Duodenal mucosa (tissue), 2 donors: ENCODE measurements around the gene MYOF.

Experiments used
- H3K27ac ChIP-seq: one replicate; pipeline ENCODE4 v1.7.0; 2013; ENCODE audit warnings: low read depth, low read length
- H3K27me3 ChIP-seq, 2 donors: one replicate each; pipeline ENCODE4 v1.7.0; 2013; ENCODE audit warnings: low read length in 2 of 2, control low read depth in 1 of 2; ENCODE audit not compliant: insufficient read depth in 2 of 2, control insufficient read depth in 1 of 2
- H3K36me3 ChIP-seq, 2 donors: one replicate each; pipeline ENCODE4 v1.7.0; 2013; ENCODE audit warnings: low read length in 2 of 2, control low read depth in 1 of 2; ENCODE audit not compliant: insufficient read depth in 2 of 2, control insufficient read depth in 1 of 2
- H3K4me1 ChIP-seq, 2 donors: one replicate each; pipeline ENCODE4 v1.7.0; 2013; ENCODE audit warnings: low read length in 2 of 2, control low read depth in 1 of 2; ENCODE audit not compliant: insufficient read depth in 2 of 2, control insufficient read depth in 1 of 2
- H3K4me3 ChIP-seq, 2 donors: one replicate each; pipeline ENCODE4 v1.7.0; 2013; ENCODE audit warnings: low read length in 2 of 2, low read depth in 1 of 2
- H3K9ac ChIP-seq, 2 donors: one replicate each; pipeline ENCODE4 v1.7.0; 2013; ENCODE audit warnings: low read length in 2 of 2, low read depth in 1 of 2
- H3K9me3 ChIP-seq, 2 donors: one replicate each; pipeline ENCODE4 v1.7.0; 2013; ENCODE audit warnings: low read length in 2 of 2, control low read depth in 1 of 2; ENCODE audit not compliant: control insufficient read depth in 1 of 2

MYOF gene

DNA sequence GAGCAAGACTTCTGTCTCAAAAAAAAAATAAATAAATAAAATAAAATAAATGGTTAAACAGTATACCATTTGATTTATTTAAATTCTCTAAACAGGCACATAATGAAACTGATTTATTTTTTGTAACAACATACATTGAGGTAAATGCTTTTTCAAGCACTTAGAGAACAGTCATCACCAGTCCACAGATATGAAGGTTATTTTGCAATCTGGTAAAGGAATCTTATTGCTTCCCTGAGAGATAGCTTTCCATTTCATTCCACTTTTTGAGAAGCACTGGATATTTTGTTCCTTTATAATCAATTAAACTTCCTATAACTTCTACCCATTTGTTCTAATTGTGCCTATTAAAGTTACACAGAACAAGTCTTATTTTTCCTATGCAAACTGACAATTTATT lies 19.5 kb upstream of the MYOF start:
- Histone ChIP-seq H3K27me3 (no peaks in the 10 kb centered on the region), H3K27ac (no peak overlapping the region), H3K4me3 (no peak overlapping the region), H3K9me3 (no peaks in the 10 kb centered on the region), H3K9ac (no peak overlapping the region), H3K4me1 (peaks cover 5 to 8% of the 10 kb centered on the region in 2 donors), H3K36me3 (no peaks in the 10 kb centered on the region)

DNA sequence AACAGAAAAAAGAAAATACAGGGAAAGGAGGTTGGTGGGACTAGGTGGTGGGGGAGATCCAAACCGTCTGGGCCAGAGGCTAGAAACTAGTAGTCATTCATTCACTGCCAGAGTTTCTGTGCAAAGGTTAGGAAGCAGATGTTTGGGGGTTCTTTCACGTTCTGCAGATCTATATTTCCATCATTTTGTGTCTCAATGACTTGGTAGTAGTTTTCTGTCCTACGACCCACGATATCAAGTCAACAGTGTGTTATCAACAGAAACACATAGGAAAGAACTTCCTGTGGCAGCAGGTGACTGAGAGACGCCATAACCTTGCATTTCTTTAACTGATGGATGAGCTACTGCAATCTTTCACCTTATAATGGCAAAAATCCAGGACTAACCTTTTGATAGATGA lies 16.0 kb upstream of the MYOF start:
- Histone ChIP-seq H3K9ac (no peak overlapping the region), H3K9me3 (no peaks in the 10 kb centered on the region), H3K4me1 (peaks cover 9 to 11% of the 10 kb centered on the region in 2 donors), H3K27ac (no peak overlapping the region), H3K27me3 (no peaks in the 10 kb centered on the region), H3K4me3 (no peak overlapping the region), H3K36me3 (no peaks in the 10 kb centered on the region)

DNA sequence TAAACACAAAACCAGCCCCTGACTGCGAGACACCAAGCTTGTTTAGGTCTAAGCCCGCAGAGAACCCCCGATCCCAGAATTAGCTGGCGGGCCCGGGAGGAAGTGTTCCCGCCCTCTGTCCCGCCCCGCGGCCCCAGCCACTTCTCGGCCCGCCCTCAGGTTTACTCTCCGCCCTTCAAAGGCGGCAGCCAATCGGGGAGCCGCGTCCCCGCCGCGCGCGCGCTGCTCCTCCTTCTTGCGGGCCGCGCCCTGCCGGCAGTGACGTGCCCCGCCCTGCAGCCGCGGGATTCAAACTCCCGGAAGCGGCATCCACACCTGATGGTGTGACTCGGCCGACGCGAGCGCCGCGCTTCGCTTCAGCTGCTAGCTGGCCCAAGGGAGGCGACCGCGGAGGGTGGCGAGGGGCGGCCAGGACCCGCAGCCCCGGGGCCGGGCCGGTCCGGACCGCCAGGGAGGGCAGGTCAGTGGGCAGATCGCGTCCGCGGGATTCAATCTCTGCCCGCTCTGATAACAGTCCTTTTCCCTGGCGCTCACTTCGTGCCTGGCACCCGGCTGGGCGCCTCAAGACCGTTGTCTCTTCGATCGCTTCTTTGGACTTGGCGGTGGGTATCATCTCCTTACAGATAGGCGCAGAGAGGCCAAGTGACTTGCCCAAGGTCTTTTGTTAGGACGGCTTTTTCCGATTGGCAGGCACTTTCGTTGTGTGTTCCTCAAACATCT lies 14.3 kb upstream of the MYOF start, which contains the start of gene CEP55:
Gene CEP55, plus strand, starts transcription at position 291 of the 720 bp plus-strand sequence. CDS start 3,440 bp downstream, outside the sequence.
- Histone ChIP-seq H3K4me3 (peak within 1 kb of the TSS; percentile 88 to 95), H3K4me1 (peaks cover 9 to 11% of the 10 kb centered on the region in 2 donors), H3K27ac (no peak within 1 kb of the TSS), H3K27me3 (no peaks in the 10 kb centered on the region), H3K36me3 (no peaks in the 10 kb centered on the region), H3K9me3 (no peaks in the 10 kb centered on the region), H3K9ac (peak within 1 kb of the TSS; percentile 56 to 76)

DNA sequence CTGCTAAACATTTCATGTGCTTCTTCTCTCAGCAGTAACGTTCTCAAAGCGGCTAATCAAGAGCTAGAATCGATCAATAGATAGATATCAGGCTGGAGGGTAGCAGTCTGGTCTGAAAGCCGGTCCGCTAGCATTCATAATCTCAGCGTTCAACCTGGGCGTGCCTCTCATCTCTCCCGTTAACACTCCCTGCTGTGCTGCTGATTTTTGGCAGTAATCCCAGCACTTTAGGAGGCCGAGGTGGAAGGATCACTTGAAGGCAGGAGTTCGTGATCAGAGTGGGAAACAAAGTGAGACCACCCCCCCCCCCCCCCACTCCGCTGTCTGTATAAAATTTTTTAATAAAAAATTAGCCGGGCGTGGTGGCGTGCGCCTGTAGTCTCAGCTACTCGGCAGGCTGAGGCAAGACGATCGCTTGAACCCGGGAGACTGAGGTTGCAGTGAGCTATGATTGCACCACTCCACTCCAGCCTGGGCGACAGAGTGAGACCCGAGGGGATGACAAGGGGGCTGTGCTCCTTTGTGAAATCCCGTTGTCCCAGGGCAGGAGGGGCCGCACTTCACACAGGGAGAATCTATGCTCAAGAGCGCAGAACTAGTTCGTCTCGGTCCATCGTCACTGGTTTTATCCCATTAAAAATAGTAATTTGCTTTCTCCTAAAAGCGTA lies 13.7 kb upstream of the MYOF start:
- no peaks in the 10 kb centered on the region for H3K36me3 ChIP-seq
- H3K9ac ChIP-seq: peak overlapping the region; percentile 56 to 76
- H3K4me1 ChIP-seq: peaks cover 9 to 11% of the 10 kb centered on the region in 2 donors
- H3K4me3 ChIP-seq: peak overlapping the region; percentile 88 to 95
- H3K27ac ChIP-seq: no peak overlapping the region
- H3K27me3 ChIP-seq: no peaks in the 10 kb centered on the region
- H3K9me3 ChIP-seq: no peaks in the 10 kb centered on the region

DNA sequence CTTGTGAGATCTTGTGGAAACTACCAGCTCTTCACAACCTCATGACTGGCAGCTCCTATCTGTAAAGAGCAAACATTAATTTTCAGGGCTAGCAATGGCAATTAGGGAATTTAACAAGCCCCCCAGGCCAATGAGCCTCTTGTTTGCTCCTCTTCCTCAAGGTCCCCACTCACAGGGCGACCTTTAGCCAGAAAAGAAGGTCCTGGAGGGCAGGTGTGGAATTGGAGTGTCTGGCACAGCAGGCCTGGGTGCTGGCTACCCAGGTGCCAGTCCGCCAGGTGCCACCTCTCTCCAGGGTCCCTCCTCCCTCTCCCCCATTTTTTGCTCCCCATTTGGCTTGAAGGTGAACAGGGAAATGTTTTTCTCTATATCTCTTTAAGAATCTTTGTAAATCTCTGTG lies 12.4 kb upstream of the MYOF start:
- H3K4me1 ChIP-seq: peaks cover 9 to 11% of the 10 kb centered on the region in 2 donors
- H3K27ac ChIP-seq: no peak overlapping the region
- no peaks in the 10 kb centered on the region for H3K9me3 ChIP-seq
- H3K4me3 ChIP-seq: no peak overlapping the region
- H3K27me3 ChIP-seq: no peaks in the 10 kb centered on the region
- H3K36me3 ChIP-seq: no peaks in the 10 kb centered on the region
- H3K9ac ChIP-seq: no peak overlapping the region

DNA sequence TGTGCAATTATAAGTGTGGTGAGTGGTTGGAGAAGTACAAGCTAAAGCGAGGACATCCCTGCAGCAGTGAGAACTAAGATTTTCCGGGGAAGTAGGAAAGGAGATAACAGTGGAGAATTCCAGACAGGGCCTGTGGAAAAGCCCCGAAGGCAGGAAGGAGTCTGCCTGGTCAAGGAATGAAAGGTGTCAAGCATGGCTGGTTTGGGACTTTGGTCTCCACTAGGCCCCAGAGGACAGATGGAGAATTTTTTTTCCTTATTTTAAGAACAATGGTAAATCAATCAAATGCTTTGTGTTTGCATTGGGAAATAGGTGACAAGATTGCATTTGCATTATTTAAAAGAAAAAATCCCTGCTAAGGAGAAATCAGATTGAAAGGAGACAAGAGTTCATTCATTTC lies 11.0 kb upstream of the MYOF start:
- Histone ChIP-seq H3K9me3 (no peaks in the 10 kb centered on the region), H3K9ac (no peak overlapping the region), H3K27me3 (no peaks in the 10 kb centered on the region), H3K27ac (no peak overlapping the region), H3K36me3 (no peaks in the 10 kb centered on the region), H3K4me1 (peaks cover 7 to 11% of the 10 kb centered on the region in 2 donors), H3K4me3 (no peak overlapping the region)

DNA sequence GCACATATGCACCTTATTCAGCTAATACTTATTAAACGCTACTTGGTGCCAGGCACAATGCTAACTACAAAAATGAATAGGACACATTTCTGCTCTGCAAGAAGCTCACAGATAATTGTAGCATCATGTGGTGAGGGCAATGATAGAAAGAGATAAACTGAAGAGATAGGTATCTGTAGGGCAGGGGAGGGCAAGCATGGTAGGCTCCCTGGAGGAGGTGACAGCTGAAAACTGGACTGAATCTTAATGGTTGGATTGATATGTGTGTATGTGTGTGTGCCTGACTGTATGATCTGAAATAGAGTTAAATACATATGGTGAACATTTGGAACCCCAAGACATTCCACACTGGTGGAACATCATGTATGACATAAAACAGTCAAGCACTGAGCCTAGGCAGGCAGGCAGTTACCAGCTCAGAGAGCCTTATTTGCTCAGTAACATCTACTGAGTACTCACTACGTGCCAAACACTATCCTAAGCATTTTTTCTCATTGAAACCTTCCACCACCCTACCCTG lies 9.5 kb upstream of the MYOF start:
- Histone ChIP-seq H3K27ac (no peak overlapping the region), H3K36me3 (no peaks in the 10 kb centered on the region), H3K4me3 (no peak overlapping the region), H3K9ac (no peak overlapping the region), H3K4me1 (peaks cover 5 to 6% of the 10 kb centered on the region in 2 donors), H3K27me3 (no peaks in the 10 kb centered on the region), H3K9me3 (no peaks in the 10 kb centered on the region)

DNA sequence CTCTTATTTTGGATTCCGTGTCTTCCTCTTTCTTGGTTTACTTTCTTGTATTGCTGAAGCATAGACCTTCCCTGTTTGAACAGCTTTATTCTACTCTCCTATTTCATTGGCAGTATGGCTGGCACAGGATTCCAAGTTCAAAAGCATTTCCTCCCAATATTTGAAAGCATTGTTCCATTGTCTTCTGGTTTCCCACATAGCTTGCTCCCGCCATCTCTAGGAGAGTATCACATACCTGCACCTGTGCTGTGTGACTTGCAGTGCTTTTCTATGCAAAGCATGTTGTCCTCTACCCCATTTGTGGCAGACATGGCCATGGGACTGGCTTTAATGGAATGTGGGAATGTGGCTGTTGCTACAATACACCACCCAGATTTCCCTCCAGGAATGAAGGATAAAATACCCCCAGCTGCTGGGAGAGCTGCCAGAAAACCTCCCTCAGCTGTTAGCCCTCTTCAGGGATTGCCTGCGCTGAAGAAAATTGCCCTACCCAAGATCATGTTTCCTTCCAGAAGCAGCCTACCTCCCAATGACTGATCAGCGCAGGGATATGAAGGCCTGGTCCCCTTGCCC lies 6.9 kb upstream of the MYOF start:
- Histone ChIP-seq H3K36me3 (no peaks in the 10 kb centered on the region), H3K9ac (no peak overlapping the region), H3K27me3 (no peaks in the 10 kb centered on the region), H3K4me1 (no peaks in the 10 kb centered on the region), H3K27ac (no peak overlapping the region), H3K9me3 (no peaks in the 10 kb centered on the region), H3K4me3 (no peak overlapping the region)

DNA sequence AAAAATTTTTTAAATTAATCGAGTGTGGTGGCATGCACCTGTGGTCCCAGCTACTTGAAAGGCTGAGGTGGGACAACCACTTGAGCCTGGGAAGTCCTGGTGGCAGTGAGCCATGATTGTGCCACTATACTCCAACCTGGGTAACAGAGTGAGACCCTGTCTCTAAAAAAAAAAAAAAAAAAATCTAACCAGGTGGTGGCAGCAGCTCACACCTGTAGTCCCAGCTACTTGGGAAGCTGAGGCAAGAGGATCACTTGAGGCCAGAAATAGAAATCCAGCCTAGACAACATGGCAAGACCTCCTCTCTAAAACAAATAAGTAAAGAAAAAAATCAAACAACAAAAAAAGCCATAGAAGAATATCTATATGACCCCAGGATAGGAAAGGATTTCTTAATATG lies 3.6 kb upstream of the MYOF start:
- Histone ChIP-seq H3K9ac (no peak overlapping the region), H3K9me3 (no peaks in the 10 kb centered on the region), H3K4me3 (no peak overlapping the region), H3K27me3 (no peaks in the 10 kb centered on the region), H3K27ac (no peak overlapping the region), H3K4me1 (peaks cover 0 to 5% of the 10 kb centered on the region in 2 donors), H3K36me3 (no peaks in the 10 kb centered on the region)

DNA sequence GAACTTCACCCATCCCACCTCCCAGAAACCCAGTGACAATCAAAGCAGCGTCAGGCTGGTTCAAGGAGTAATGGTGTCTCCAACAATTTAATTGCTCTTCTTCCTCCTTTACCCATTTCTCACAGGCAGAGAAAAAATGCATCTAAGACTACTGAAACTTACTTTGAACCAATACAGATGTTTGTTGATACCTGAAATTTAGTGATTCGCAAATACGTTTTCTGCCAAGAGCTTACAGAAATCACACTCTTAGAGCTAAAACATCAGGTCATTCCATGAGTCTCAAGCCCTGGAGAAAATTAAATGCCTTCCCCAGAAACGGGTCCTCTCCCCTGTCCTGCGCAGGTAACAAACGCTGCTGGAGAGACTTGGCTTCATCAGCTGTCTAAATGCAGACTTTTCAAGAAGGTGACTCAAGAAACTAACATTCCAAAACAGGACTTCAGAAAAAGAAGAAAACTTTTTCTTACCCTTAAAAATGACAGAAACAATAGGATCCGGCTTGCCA lies 443 bp downstream of the MYOF start:
- peak overlapping the region; percentile 77 to 80 for H3K4me3 ChIP-seq
- H3K4me1 ChIP-seq: peaks cover 0 to 7% of the 10 kb centered on the region in 2 donors
- peak overlapping the region; percentile 74 for H3K27ac ChIP-seq
- H3K9ac ChIP-seq: peak overlapping the region; percentile 75 to 76
- H3K36me3 ChIP-seq: no peaks in the 10 kb centered on the region
- no peaks in the 10 kb centered on the region for H3K9me3 ChIP-seq
- no peaks in the 10 kb centered on the region for H3K27me3 ChIP-seq
